ENCODE results near the gene MRE11.

MRE11 gene

GRCh38 chr11:94418123-94418765, 75.4 kb downstream of the MRE11 start:
- TF ChIP-seq CTCF (IDR thresholded peaks at IDR 0.05; ENCODE audit: control extremely low read depth, extremely low read depth, low read depth, missing control alignments), result no peak
- ChIA-PET POLR2A (no interaction called here), CTCF (interaction anchor here (1.1 to 2.5 kb wide), 3 partner anchors 8 to 12 kb away, joined by 3 to 7 read pairs (median 4); no protein-coding TSS in a partner anchor)
- no peak for DNase-seq (ENCODE audit: extremely low spot score)

DNA sequence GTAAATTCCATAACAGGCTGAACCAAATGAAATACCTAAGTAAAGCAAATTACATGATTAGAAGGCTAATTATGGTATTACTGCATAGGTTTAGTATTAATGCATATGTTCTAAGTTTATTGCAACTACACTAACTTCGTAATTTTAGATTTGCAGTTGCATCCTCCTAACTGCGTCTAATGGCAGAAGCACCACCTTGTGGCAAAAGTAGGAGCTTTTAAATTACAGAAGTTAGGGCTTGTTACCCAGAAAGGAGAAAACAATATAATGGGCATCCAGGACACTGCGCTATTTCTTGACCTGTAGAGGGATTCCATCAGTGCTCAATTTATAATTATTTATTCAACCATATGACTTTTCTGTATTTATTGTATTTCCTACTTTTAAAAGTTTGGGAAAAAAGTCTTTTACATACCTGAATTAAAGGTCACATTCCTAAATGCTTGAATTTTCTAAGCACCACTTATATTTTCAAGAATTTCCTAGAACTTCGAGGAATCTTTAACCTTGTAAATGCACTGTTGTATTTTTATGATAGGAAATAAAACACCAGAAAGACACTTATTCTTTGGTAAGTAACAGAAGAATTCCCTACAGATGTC, 76.2 kb downstream of the MRE11 start:
- peak; percentile 6 for TF ChIP-seq CTCF (IDR thresholded peaks at IDR 0.05; ENCODE audit: control extremely low read depth, extremely low read depth, low read depth, missing control alignments)
- ChIA-PET CTCF (interaction anchor here (1.1 to 1.3 kb wide), 2 partner anchors 10 kb away, joined by 3 read pairs; no protein-coding TSS in a partner anchor), POLR2A (no interaction called here)
- DNase-seq (ENCODE audit: extremely low spot score), result no peak

GRCh38 chr11:94405062-94405833, 88.4 kb downstream of the MRE11 start:
- ChIA-PET POLR2A (no interaction called here), CTCF (interaction anchor here (1.0 to 1.1 kb wide), 2 partner anchors 8 to 14 kb away, joined by 3 to 4 read pairs; no protein-coding TSS in a partner anchor)
- no peak for TF ChIP-seq CTCF (IDR thresholded peaks at IDR 0.05; ENCODE audit: control extremely low read depth, extremely low read depth, low read depth, missing control alignments)
- DNase-seq (ENCODE audit: extremely low spot score), result no peak

DNA sequence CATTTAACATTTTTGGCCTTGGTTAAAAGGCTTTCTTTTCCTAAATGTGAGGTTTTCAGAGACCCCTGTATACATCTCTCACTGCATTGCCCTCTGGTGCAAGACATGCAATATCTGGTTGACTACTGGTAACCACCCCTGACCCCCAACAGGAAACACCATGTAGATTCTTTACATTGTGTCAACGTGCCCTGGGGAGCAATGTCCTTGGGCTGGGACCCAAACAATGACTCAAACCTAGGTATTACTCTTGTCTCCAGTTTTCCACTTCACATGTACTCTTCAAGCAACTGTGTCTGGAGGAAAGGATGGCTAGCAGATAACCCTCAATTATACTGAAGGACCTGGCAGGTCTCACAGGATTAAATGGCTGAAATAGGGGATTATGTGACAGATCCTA, 91.3 kb downstream of the MRE11 start:
- ChIA-PET POLR2A (no interaction called here), CTCF (interaction anchor here (1.4 to 1.8 kb wide), 2 partner anchors 35 to 219 kb away, joined by 3 to 4 read pairs; no protein-coding TSS in a partner anchor)
- no peak for DNase-seq (ENCODE audit: extremely low spot score)
- TF ChIP-seq CTCF (IDR thresholded peaks at IDR 0.05; ENCODE audit: control extremely low read depth, extremely low read depth, low read depth, missing control alignments), result no peak

DNA sequence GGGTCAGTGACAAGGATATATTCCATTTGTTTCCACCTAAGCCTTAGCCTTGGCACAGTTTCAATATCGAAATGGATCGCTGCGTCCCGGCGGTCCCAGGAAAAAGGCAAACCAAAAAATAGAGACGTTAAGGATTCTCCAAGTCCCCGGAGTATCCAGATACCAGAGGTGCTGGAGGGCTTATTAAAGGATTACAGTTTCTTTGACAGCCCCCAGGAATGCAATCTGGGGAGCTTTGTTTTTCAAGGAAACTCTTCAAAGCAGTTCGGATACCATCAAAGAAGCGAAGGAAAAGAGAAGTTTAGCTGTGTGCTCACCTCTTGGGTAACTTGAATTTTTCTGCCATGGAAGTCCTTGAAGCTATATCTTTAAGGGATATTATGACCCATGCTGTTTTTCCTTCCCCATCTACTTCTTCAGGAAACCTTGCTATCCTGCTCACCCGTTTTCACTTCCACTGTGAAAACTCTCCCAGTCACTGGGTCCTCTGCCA, 91.8 kb downstream of the MRE11 start:
- ChIA-PET POLR2A (no interaction called here), CTCF (interaction anchor here (1.4 to 1.8 kb wide), 2 partner anchors 35 to 218 kb away, joined by 3 to 4 read pairs; no protein-coding TSS in a partner anchor)
- no peak for TF ChIP-seq CTCF (IDR thresholded peaks at IDR 0.05; ENCODE audit: control extremely low read depth, extremely low read depth, low read depth, missing control alignments)
- DNase-seq (ENCODE audit: extremely low spot score), result no peak

Measured in GM10248 (cell line).